HG02678 (cell line): ENCODE results near the gene TTBK1.

Experiments used
- ATAC-seq: cut with Tn5 transposase; IDR thresholded peaks from one replicate; pipeline ENCODE4 v1.9.1; 2021; ENCODE audit warnings: mild to moderate bottlenecking, moderate library complexity; ENCODE audit not compliant: unreplicated experiment

TTBK1 gene

DNA sequence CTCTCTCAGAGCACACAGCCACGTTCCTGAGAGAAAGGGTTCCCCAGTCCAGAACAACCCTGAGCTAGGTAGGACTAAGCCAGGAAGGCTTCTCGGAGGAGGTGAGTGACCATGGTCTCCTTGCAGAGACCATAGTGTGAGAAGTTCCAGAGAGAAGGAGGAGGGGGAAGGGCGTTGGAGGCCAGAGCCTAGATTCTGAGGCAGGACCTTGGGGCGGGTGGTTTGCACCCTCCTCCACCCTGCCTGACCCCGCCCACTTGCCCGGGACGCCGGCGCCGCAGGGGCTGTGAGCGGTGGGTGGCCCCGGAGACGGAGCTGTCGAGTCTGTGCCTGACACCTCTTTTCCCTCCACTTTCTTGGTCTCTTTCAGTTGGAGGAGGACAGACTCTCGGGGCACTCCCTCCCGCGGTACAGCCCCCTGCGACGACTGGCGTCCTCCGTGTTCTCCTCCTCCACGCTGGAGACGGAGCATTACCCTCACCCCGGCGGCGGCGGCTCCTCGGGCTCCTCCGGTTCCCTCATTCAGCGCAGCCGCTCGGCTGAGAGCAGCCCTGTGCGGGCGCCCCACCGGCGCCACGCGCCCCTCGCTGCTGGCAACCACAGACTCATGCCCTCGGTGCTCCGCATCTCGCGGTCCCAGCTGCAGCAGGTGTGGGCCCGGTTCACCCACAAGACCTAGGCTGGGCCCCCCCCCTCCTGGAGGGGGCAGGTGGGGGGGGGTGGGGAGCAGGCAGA is 26.2 kb downstream of the TTBK1 start:
- no peak for ATAC-seq

DNA sequence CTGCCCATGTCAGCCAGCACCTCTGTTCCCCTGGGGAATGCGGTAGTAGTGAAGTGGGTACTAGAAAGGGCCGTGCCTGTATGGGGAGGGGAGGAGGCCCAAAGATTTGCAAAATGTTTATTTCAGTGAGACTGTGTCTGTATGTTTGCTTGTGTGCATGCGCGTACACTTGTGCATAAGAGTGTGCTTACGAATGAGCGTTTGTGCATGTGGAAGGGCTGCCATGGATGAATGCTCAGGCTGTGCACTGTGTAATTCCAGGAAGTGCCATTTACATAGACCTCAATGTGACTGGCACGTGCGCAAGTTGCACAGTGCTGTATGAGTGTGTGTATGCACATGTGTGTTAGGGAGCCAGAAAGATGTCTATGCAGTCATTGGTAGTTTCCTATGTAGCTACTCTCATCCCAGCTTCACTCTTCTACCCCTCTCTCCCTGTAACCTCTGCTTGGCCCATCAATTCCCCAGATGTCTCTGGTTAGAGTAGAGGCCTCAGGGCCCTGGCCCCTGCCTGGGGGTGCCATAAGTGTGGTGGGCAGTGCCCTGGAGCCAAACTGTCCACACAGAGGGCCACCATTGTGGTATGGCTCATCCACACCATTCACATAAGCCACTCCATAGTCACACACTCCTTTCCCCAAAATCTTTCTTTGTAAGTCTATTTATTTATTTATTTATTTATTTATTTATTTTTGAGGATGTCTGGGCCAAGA is 28.0 kb downstream of the TTBK1 start:
- no peak for ATAC-seq

DNA sequence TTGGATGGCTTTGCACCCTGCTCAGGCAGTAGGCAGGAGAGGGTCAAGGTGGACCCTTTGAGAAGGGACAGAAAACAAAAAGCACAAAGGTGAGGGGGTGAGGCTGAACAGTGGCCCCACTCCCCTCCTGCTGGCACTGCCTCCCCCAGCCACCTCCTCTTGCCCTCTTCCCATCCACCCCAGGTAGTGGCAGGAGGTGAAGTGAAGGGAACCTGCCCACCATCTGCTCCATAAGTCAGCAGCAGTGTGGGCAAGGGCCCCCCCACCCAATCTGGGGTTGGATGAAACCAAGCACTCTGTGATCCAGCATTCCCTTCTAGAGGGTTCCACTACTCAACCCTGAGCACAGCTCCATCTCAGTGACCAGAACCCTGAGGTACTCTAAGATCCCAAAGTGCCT is 28.7 kb downstream of the TTBK1 start:
- ATAC-seq: no peak

DNA sequence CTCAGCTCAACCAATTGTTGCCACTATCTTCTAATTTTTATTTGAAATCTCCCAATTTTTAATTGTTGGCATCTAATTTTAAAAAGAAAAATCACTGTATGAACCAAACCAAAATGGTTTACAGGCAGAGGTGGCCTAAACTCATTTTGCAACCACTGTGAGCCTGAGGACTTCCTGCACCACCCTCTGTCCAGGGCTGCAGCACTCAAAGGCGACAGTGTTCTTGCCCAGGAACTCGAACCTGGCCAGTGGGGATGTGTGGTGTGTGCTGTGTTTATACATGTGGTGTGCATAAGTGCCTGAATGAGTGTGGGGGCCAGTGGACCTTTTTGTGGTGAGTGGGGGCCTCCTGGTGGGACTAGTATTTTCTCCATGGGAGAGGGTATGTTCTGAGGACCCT is 30.4 kb downstream of the TTBK1 start:
- ATAC-seq: no peak

DNA sequence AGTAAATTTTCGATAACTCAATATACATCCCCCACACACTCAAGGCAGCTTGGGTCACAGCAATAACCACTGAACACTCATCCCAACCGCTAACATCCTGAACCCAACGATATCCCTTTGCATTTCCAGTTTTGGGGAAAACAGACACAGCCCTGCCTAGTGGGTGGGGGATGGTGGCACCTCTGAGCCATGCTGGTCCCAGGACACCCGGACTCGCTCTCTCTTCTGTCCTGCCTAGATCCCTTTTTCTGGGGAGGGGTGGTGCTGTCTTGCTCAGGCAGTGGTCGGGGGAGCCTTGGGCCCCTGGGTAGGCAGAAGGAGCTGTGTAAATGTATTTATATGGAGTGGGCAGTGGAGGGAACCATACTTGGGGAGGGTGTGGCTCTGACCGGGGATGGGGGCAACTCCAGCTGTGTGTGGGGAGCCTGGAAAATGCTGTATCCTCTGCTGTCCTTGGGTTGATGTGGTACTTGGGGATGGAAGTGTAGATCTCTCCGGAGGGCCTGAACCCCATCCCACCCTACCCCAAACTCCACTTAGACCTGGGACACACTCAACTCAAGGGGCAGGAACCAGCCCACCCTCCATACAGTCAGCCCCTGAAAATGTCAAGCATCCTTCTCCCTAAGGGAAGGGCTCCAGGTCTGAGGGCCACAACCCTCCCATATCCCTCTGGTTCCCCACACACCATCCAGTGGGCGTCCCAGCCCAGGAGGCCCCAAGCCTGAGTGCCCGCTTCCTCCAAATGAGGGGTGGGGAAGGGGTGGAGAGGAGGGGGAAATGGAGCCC is 31.0 kb downstream of the TTBK1 start:
- no peak for ATAC-seq

DNA sequence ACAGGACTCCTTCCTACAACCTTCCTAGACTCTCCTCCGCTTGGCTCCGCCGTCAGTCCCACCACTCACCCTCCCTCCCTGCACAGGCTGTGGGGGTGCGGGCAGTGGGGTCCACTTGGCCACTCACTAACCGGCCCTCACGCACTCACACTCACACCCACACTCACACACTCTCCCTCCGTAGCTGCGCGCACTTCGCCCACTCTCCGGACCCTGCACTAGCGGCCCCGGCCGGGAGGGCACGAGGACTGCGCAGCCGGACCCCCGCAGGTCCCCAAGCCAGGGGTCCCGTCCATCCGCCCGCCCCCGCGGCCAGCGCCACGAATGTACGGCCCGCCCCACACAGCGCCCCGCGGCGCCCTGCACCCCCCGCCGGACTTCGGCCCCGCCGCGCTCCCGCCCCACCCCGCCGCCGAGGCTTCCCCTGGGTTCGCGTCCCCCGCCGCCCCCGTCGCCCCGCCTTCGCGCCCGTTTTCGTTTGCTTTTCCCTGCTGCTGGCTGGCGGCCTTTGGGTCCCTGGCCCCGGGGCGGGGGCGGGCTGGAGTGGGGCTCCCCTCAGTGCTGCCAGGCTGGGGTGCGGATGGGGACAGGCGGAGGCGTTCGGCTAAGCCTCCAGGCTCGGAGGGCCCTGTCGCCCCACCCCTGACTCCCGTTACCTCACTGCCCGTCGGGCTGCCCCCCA is 31.8 kb downstream of the TTBK1 start:
- ATAC-seq: no peak

DNA sequence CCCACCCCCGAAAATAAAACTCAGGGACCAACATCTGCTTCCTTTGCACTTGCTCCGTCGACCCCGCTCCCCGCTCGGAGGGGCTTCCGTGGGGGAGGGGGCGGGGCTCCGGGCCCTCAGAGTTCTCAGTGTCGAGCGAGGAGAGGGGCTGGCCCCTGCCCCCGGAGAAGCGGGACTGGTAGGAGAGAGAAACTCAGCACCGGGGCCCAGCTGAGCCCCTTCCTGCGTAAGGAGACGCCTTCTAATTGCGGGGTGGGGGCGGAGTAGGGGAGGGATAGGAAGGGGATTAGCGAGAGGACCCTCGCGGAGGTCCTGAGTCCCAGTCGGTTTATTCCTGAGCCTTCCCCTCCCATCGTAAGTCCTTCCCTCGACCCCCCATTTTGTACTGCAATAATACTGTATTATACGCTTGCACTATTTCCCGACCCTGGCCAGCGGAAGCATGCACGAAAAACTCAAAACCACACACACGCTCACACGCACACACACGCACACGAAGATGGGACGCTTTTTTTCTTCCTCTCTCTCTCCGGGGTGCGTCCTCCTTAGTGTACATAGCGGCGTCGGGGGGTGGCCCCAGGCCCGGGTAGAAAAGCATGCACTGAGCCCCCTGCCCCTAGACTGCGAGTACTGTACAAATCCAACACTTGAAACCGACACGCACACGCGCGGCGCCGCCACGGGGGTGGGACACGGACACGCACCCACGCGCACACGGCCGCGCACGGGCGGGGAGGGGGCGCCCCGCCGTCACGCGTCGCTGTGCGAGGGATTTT is 32.7 kb downstream of the TTBK1 start:
- ATAC-seq: no peak

DNA sequence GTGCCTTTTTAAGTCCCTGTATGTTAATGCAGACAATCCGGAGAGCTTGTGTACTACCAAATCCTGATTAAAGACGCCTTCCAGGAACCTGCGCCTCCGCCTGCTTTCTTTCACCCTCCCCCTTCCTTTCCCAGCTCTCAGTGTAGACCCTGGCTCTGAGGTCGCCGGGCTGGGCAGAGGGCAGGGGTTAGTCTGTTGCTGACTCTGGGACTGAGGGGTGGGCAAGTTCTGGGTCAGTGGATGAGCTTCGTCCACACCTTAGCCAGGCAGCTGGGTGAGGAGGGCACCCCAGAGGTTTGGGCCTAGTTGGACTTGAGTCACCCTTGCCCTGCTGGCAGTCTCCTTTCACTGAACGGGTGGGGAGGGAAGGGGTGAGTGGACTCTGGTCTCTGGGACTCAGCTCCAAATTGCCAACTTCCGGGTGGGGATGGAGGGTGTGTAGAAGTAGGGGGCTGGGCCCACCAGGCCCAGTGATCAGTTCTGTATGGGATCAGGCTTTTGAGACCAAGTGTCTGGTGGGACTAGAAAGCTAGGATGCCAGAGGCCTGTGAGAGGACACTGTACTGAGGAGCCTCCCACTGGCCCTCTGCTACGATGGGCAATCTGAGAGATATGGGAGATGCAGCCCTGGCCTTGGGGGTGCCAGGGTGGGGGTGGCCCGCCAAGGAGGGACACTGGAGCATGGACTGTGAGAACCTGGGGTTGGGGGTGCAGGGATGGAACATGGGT is 33.5 kb downstream of the TTBK1 start:
- ATAC-seq: no peak

DNA sequence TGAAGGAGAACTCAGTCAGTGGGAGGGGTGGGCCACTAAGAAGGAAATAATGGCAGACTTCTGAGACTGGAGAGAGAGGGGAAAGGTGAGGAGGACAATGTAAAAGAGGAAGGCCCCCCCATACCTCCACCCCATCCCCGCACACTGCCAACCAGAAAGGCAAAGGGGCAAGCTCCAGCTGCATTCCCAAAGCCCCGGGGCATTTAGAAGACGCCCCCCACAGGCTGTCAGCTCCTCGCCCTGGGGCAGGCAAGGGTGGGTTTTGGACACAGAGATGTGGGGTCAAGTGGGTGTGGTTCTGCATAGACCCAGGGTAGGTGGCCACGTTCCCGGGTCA is 34.0 kb downstream of the TTBK1 start:
- ATAC-seq: no peak

DNA sequence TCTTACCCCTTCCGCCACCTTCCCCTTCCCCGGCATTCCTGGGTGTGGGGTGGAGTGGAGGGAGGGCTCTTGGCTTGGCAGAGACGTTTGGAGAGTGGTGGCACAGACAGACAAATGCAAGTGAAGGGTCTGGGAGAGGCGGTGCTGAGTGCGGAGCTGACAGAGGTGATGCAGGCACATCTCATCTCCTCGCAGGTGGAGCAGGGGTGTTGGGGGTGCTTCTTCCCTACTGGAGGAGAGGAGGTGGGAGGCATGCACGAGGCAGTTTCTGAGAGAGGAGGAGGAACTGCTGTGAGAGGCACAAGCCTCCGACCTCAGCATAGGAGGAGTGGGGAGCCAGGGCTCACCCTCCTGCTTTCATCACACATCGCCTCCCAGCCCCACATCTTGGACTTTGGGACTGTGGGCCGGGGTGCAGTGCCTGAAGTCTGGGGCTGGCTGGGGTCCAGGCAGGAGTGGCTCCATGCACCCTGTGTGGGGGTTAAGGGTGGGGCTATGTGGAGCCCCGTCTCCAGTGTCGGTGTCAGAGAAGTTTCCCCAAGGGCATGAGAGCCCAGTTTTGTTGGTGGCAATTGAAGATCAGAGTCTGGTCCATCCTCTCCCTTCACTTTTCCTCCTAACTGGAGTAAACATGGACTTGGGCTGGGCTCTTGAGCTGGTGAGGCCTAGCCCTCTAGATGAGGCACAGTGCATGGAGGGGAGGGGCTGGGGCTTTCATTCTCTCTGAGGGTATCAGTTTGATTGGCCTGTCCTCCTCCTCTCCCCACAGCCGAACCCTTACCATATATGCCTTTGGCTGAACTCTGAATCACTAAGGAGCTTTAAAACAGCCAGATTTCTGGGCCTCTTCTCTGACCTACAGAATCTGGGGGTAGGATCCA is 34.6 kb downstream of the TTBK1 start:
- no peak for ATAC-seq

DNA sequence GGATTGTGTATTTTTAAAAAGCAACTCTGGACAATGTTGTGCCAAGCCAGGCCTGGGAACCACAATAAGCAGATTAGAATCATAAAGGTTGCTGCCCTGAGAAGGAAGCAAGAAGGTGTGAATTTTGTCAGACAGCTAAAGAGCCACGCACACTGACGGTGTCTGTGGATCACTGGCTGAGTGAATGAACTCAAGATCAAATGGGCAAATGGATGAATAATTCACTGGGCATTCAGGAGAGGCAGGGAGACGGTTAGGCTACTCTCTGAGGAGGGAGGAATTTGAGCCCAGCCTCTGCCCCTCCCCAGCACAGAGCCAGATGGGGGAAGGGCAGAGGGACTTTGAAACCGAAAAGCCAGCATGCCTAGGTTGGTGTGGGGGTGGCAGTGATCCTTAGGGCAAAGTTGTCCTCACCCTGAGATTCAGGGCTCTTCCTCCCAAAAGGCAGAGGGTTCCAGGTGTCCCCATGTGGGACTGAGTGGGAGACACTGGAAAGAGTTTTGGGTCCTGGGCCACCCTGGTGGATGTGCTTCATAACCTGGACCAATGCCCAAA is 35.3 kb downstream of the TTBK1 start:
- ATAC-seq: no peak

DNA sequence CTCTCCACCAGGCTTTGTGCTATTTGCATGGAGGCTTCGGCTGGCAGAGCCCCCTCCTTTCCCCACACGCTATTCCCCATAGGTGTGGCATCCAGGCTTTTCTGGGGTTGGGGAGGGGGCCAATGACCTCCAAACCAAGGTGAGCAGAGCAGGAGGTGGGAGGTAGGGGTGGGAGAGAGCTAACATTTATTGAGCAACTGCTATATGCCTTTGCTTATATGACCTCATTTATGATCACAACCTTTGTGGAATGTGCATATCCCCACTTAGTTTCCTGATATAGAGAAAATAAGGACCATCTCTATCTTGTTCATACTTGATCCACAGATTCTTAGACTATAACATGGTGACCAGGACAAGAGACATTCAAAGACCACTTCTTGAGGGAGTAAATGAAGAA is 37.0 kb downstream of the TTBK1 start:
- ATAC-seq: no peak

DNA sequence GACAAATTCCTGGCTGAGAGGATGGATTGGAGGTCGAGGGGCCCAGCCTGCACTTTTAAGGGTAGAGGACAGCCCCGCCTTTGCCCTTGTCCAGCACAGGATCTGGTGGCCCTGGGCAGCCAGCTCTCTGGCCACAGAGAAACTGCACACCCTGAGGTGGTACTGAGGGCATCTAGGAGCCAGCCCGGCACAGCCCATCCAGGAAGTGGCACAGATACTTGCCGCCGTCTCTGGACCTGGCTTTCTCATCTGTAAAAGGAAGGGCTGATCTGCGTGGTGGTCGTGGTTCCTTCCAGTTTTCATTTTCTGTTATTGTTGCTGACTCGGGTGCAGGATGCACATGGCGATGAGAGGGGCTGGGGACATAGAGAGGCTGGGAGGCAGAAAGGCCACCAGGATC is 38.8 kb downstream of the TTBK1 start:
- ATAC-seq: no peak

DNA sequence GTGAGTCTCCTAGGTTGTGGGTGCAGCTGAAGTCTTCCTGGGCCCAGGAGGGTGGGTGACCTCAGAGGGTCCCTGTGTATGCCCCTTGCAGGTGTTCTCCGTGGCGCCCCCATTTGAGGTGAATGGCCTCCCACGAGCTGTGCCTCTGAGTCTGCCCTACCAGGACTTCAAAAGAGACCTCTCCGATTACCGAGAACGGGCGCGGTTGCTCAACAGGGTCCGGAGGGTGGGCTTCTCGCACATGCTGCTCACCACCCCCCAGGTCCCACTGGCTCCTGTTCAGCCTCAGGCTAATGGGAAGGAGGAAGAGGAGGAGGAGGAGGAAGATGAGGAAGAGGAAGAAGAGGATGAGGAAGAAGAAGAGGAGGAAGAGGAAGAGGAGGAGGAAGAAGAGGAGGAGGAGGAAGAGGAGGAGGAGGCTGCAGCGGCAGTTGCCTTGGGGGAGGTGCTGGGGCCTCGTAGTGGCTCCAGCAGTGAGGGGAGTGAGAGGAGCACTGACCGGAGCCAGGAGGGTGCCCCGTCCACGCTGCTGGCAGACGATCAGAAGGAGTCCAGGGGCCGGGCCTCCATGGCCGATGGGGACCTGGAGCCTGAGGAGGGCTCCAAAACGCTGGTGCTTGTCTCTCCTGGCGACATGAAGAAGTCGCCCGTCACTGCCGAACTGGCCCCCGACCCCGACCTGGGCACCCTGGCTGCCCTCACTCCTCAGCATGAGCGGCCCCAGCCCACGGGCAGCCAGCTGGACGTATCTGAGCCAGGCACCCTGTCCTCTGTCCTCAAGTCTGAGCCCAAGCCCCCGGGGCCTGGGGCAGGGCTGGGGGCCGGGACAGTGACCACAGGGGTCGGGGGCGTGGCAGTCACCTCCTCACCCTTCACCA is 39.6 kb downstream of the TTBK1 start:
- no peak for ATAC-seq

DNA sequence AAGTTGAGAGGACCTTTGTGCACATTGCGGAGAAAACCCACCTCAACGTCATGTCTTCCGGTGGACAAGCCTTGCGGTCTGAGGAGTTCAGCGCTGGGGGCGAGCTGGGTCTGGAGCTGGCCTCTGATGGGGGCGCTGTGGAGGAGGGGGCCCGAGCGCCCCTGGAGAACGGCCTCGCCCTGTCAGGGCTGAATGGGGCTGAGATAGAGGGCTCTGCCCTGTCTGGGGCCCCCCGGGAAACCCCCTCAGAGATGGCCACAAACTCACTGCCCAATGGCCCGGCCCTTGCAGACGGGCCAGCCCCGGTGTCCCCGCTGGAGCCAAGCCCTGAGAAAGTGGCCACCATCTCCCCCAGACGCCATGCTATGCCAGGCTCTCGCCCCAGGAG is 40.2 kb downstream of the TTBK1 start:
- no peak for ATAC-seq

DNA sequence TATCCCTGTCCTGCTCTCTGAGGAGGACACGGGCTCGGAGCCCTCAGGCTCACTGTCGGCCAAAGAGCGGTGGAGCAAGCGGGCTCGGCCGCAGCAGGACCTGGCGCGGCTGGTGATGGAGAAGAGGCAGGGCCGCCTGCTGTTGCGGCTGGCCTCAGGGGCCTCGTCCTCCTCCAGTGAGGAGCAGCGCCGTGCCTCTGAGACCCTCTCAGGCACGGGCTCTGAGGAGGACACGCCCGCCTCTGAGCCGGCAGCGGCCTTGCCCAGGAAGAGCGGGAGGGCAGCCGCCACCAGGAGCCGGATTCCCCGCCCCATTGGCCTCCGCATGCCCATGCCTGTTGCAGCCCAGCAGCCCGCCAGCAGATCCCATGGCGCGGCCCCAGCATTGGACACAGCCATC is 40.6 kb downstream of the TTBK1 start:
- ATAC-seq: no peak

DNA sequence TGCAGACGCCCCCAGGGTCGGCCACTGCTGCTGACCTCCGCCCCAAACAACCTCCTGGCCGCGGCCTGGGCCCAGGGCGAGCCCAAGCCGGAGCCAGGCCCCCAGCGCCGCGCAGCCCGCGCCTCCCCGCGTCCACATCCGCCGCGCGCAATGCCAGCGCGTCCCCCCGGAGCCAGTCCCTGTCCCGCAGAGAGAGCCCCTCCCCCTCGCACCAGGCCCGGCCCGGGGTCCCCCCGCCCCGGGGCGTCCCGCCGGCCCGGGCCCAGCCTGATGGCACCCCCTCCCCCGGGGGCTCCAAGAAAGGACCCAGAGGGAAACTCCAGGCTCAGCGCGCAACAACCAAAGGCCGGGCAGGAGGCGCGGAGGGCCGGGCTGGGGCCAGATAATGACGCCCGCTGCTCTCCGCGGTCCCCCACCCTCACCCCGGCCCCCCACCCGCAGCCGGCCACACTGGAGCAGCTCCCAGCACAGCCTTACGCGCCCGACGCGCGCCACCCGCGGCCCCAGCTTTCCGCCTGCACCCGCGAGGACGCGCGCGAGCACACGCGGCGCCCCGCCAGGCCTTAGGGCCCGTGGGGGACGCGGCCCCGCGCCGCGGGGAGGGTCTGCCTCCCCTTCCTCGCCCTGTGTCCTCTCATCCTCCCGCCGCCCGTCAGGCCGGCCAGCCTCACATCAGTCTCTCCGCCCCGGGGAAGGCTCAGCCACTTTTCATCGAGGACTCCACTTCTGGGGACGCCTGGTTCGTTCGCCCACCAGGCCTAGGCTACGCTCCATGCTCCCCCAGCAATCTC is 41.9 kb downstream of the TTBK1 start:
- ATAC-seq: no peak
